AG10803 (cell line): Measurements from ENCODE around the gene SPATA31C1.
A peak's percentile ranks its signal among the peaks of the same experiment; 100 is the strongest.

ENCODE experiments used
- DNase-seq: peaks from one replicate; pipeline ENCODE4 v3.0.0; 2010; ENCODE audit warnings: low read depth
- H3K4me3 ChIP-seq: 2 replicates; pipeline ENCODE4 v1.5.1; 2011; ENCODE audit warnings: mild to moderate bottlenecking, low read length, control low read depth
- CTCF ChIP-seq: conservative IDR thresholded peaks from 2 replicates; pipeline ENCODE4 v1.5.1; 2011; ENCODE audit warnings: mild to moderate bottlenecking, low read length, control low read depth, inconsistent platforms

Gene SPATA31C1

GRCh38 chr9:87874304-87874623 is 43.5 kb upstream of the SPATA31C1 start:
- no peak for TF ChIP-seq CTCF
- H3K4me3 ChIP-seq, result no peak overlapping the region
- no peak for DNase-seq

GRCh38 chr9:87875060-87875459 is 42.7 kb upstream of the SPATA31C1 start:
- TF ChIP-seq CTCF, result no peak
- H3K4me3 ChIP-seq, result no peak overlapping the region
- no peak for DNase-seq

GRCh38 chr9:87875831-87876545 is 41.8 kb upstream of the SPATA31C1 start:
- DNase-seq, result no peak
- H3K4me3 ChIP-seq, result no peak overlapping the region
- TF ChIP-seq CTCF, result no peak

GRCh38 chr9:87876708-87877107 is 41.1 kb upstream of the SPATA31C1 start:
- TF ChIP-seq CTCF, result no peak
- DNase-seq, result no peak
- no peak overlapping the region for H3K4me3 ChIP-seq

GRCh38 chr9:87878989-87879511 is 38.7 kb upstream of the SPATA31C1 start:
- 0 out of 2 replicates have a peak, but pooled peaks have one; percentile 2 for TF ChIP-seq CTCF
- peak; percentile 78 for DNase-seq
- H3K4me3 ChIP-seq, result no peak overlapping the region

GRCh38 chr9:87880116-87880515 is 37.6 kb upstream of the SPATA31C1 start:
- TF ChIP-seq CTCF, result no peak
- no peak overlapping the region for H3K4me3 ChIP-seq
- no peak for DNase-seq

- no peak overlapping the region for H3K4me3 ChIP-seq
- no peak for TF ChIP-seq CTCF
- no peak for DNase-seq
Measured at GRCh38 chr9:87880683-87881082, 37.1 kb upstream of the SPATA31C1 start.
